ENCODE measurements around the gene AS3MT. TPM values are rescaled to one million over a fixed set of nuclear protein-coding genes. Genes with fewer than 3 reads are reported as not detected.
"Not testable (repeated sequence)": the region's sequence is repeated elsewhere in the genome, so short reads cannot be mapped to it uniquely, and the experiment has no call there.

Gene AS3MT
- 0.36 TPM in 1 of 2 replicates, not detected in the other for total RNA-seq

- intact Hi-C loops (cut with micrococcal nuclease): no loop called here
These were observed at the start of gene AS3MT for GRCh38 chr10:102869258-102870198. AS3MT (plus strand) TSS chr10:102869470; CDS start chr10:102869593, 123 bp downstream.

GRCh38 chr10:102820008-102820407 lies 49.3 kb upstream of the AS3MT start:
- intact Hi-C loops (cut with micrococcal nuclease): not testable (repeated sequence)

- intact Hi-C loops (cut with micrococcal nuclease): no loop called here
These were observed 47.0 kb upstream of the AS3MT start for GRCh38 chr10:102822222-102822621.

- intact Hi-C loops (cut with micrococcal nuclease): no loop called here
These were observed 44.6 kb upstream of the AS3MT start for GRCh38 chr10:102824664-102825063.

- intact Hi-C loops (cut with micrococcal nuclease): no loop called here
These were observed 43.0 kb upstream of the AS3MT start for GRCh38 chr10:102826148-102826796.

- intact Hi-C loops (cut with micrococcal nuclease): no loop called here
These were observed 41.7 kb upstream of the AS3MT start for GRCh38 chr10:102827597-102827975.

GRCh38 chr10:102831322-102832071 lies 37.8 kb upstream of the AS3MT start:
- intact Hi-C loops (cut with micrococcal nuclease): no loop called here

- intact Hi-C loops (cut with micrococcal nuclease): no loop called here
These were observed 37.0 kb upstream of the AS3MT start for GRCh38 chr10:102832248-102832647.

- intact Hi-C loops (cut with micrococcal nuclease): no loop called here
These were observed 36.3 kb upstream of the AS3MT start for GRCh38 chr10:102832987-102833386.

GRCh38 chr10:102834143-102834542 lies 35.1 kb upstream of the AS3MT start:
- intact Hi-C loops (cut with micrococcal nuclease): no loop called here

GRCh38 chr10:102835007-102835482 lies 34.2 kb upstream of the AS3MT start:
- intact Hi-C loops (cut with micrococcal nuclease): loop anchor here (1.0 to 5.0 kb wide), 4 partner anchors 66 to 497 kb away; no protein-coding TSS in a partner anchor

- intact Hi-C loops (cut with micrococcal nuclease): loop anchor here (5.0 kb wide), 1 partner anchor 495 kb away; no protein-coding TSS in a partner anchor
These were observed 32.0 kb upstream of the AS3MT start, which contains the start of gene CYP17A1 for GRCh38 chr10:102837230-102837721. CYP17A1 (minus strand) TSS chr10:102837413; CDS start chr10:102837361, 52 bp downstream.

GRCh38 chr10:102838276-102838927 lies 30.9 kb upstream of the AS3MT start:
- intact Hi-C loops (cut with micrococcal nuclease): loop anchor here (5.0 kb wide), 1 partner anchor 494 kb away; no protein-coding TSS in a partner anchor

GRCh38 chr10:102841827-102842345 lies 27.4 kb upstream of the AS3MT start:
- intact Hi-C loops (cut with micrococcal nuclease): no loop called here

- intact Hi-C loops (cut with micrococcal nuclease): not testable (repeated sequence)
These were observed 26.1 kb upstream of the AS3MT start for GRCh38 chr10:102843139-102843538.

GRCh38 chr10:102844190-102844776 lies 25.0 kb upstream of the AS3MT start:
- intact Hi-C loops (cut with micrococcal nuclease): not testable (repeated sequence)

GRCh38 chr10:102845352-102845902 lies 23.8 kb upstream of the AS3MT start:
- intact Hi-C loops (cut with micrococcal nuclease): no loop called here

- intact Hi-C loops (cut with micrococcal nuclease): no loop called here
These were observed 19.2 kb upstream of the AS3MT start for GRCh38 chr10:102850025-102850518.

GRCh38 chr10:102853237-102853636 lies 16.0 kb upstream of the AS3MT start:
- intact Hi-C loops (cut with micrococcal nuclease): not testable (repeated sequence)
